Measurements from ENCODE around the gene INTS13. TPM values are rescaled to one million over a fixed set of nuclear protein-coding genes. Genes with fewer than 3 reads are reported as not detected.
A peak's percentile ranks its signal among the peaks of the same experiment; 100 is the strongest.

INTS13 gene
- total and polyA plus RNA-seq, 12 donors: 14.1 to 22.2 (median 18.2) TPM

GRCh38 chr12:26869908-26870459 is 67.8 kb downstream of the INTS13 start:
- no peaks in the 10 kb centered on the region for H3K36me3 ChIP-seq
- no peaks in the 10 kb centered on the region for H3K9me3 ChIP-seq
- H3K27me3 ChIP-seq: no peaks in the 10 kb centered on the region
- no peak for TF ChIP-seq CTCF (IDR thresholded peaks at IDR 0.05)
- 53 to 64% methylated on average over 6 of the region's 6 CpGs for WGBS, 2 donors
- peak overlapping the region in 6 of 10 donors; percentile 1 to 51 (median 30) for H3K27ac ChIP-seq
- H3K4me3 ChIP-seq: no peak overlapping the region
- DNase-seq: no peak
- intact Hi-C loops (cut with DNase I): no loop called here
- H3K4me1 ChIP-seq: peaks cover 0 to 45% (median 26%) of the 10 kb centered on the region in 9 donors
- peak in 7 of 8 donors; percentile 25 to 42 (median 38) for ATAC-seq

DNA sequence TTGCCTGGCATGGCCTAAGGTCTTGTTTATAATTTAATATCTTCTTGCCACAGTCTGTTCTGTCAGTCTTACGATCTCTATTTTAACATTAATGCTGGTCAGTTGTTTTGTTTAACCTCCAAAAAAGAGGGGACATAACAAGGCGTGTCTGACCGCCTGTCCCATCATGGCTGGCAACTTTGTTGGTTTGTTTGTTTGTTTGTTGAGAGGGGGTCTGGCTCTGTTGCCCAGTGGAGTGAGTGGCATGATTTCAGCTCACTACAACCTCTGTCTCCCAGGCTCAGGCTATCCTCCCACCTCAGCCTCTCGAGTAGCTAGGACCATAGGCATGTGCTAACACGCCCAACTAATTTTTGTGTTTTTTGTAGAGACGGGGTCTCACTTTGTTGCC is 68.7 kb downstream of the INTS13 start:
- no peak for TF ChIP-seq CTCF (IDR thresholded peaks at IDR 0.05)
- intact Hi-C loops (cut with DNase I): no loop called here
- DNase-seq (no peak), ATAC-seq (no peak)
- Histone ChIP-seq H3K36me3 (no peaks in the 10 kb centered on the region), H3K9me3 (no peaks in the 10 kb centered on the region), H3K4me3 (no peak overlapping the region), H3K27ac (no peak overlapping the region), H3K27me3 (no peaks in the 10 kb centered on the region), H3K4me1 (peaks cover 0 to 36% (median 21%) of the 10 kb centered on the region in 9 donors)
- WGBS, 2 donors: 96 to 98% methylated on average over 6 of the region's 6 CpGs

DNA sequence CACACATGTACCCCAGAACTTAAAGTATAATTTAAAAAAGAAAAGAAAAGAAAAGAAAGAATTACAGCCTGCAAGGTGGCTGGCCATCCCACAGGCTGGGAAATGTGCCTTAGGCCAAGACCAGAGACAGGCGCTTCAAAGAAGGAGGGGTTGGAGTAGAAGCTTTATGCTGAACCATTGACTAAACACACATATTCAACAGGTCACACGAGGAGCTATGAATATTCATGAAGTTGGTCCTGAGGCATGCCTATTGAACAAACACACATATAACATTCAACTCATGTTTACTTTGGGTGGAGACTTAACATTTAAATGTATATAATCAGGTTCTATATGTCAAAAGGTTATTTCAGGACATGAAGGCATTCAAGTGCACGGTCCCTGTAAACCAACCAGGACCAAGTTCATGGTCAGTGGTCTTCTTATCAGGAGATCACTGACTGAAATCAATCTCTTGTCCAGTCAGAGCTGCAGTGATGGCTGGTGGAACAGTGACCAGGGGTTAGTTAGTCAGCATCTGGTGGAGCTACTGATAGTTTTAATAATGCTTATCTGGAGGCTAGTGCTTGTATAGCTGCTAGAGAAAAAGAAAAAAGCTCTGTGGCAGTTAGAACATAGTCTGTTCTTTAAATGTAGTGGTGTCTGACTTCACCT is 69.2 kb downstream of the INTS13 start:
- no peaks in the 10 kb centered on the region for H3K9me3 ChIP-seq
- intact Hi-C loops (cut with DNase I): no loop called here
- H3K36me3 ChIP-seq: no peaks in the 10 kb centered on the region
- 95% methylated on average over 3 of the region's 3 CpGs for WGBS, 2 donors
- no peak overlapping the region for H3K4me3 ChIP-seq
- DNase-seq (no peak), ATAC-seq (no peak)
- no peak overlapping the region for H3K27ac ChIP-seq
- H3K4me1 ChIP-seq: peaks cover 0 to 35% (median 20%) of the 10 kb centered on the region in 9 donors
- no peak for TF ChIP-seq CTCF (IDR thresholded peaks at IDR 0.05)
- no peaks in the 10 kb centered on the region for H3K27me3 ChIP-seq

GRCh38 chr12:26867080-26867479 is 70.7 kb downstream of the INTS13 start:
- ATAC-seq (no peak), DNase-seq (no peak)
- no peak for TF ChIP-seq CTCF (IDR thresholded peaks at IDR 0.05)
- Histone ChIP-seq H3K9me3 (no peaks in the 10 kb centered on the region), H3K4me1 (peaks cover 0 to 28% (median 20%) of the 10 kb centered on the region in 9 donors), H3K4me3 (no peak overlapping the region), H3K27me3 (no peaks in the 10 kb centered on the region), H3K36me3 (no peaks in the 10 kb centered on the region), H3K27ac (no peak overlapping the region)
- intact Hi-C loops (cut with DNase I): no loop called here
- WGBS, 2 donors: 79 to 88% methylated on average over 2 of the region's 2 CpGs

Data from heart right ventricle (tissue), 16 donors.